Vein endothelial cell (primary cell): ENCODE measurements around the gene F2RL1. TPM values are rescaled to one million over a fixed set of nuclear protein-coding genes. Genes with fewer than 3 reads are reported as not detected.

Source experiments
- small RNA-seq: library from RNA; depleted of rRNA; stranded (forward); fragments of <200 nt; gene quantifications from one replicate; pipeline ENCODE3, GENCODE V24; 2012
- total RNA-seq: library from RNA; depleted of rRNA; stranded (reverse); fragments of >200 nt; gene quantifications from 2 replicates; pipeline ENCODE4 v1.2.3, GENCODE V29; 2012

The F2RL1 gene, protein sequence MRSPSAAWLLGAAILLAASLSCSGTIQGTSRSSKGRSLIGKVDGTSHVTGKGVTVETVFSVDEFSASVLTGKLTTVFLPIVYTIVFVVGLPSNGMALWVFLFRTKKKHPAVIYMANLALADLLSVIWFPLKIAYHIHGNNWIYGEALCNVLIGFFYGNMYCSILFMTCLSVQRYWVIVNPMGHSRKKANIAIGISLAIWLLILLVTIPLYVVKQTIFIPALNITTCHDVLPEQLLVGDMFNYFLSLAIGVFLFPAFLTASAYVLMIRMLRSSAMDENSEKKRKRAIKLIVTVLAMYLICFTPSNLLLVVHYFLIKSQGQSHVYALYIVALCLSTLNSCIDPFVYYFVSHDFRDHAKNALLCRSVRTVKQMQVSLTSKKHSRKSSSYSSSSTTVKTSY
- 126 and 135 TPM in 2 replicates for total RNA-seq

GRCh38 chr5:76818844-76819831 lies at the start of gene F2RL1:
TSS of gene F2RL1 (plus strand) at chr5:76819030. CDS start at chr5:76819183, 153 bp downstream.

DNA sequence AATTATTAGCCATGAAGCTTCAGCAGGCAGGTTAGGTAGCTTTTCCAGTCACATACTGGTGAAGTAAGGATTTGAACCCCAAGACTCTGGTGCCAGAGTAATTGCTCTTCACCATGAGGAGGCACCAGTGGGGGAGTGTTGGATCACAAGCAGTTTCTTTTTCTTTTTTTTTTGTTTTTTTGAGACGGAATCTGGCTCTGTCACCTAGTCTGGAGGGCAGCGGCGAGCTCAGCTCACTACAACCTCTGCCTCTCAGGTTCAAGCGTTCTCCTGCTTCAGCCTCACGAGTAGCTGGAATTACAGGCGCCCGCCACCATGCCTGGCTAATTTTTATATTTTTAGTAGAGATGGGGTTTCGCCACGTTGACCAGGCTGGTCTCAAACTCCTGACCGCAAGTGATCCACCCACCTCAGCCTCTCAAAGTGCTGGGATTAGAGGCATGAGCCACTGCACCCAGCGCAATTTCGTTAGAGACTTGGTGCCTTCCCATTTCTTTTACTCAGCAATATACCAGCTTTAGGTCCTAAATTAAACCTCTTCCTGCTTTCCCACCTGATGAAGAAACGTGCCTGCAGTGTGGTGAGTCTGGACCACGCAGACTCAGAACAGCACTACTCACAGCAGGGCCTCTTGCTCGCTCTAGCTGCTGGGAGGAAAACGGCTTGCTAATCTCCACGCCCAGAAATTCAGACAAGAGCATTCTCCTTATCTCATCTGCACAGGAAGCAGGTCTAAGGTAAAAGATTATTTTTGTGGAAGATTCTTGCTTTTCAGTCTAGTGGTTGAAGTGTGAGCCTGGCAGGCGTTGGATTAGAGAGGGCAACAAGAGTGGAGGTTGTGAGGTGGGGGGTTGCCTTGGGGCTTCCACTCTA lies 30.8 kb downstream of the F2RL1 start, which contains the start of gene S100Z:
Gene S100Z, plus strand, starts transcription at position 596 of the 873 bp plus-strand sequence. CDS start 25,346 bp downstream, outside the sequence.

Small RNA genes within 50 kb of the gene (small RNA-seq; reads per million reads assigned to genes)
- not detected for gene RN7SL208P

Other genes starting within 250 kb of the F2RL1 start
- 0.76 and 1.3 TPM in 2 replicates for gene F2RL2, start 195.6 kb upstream of the F2RL1 start, total RNA-seq
- gene F2R, start 102.9 kb upstream of the F2RL1 start, total RNA-seq, result 331 and 335 TPM in 2 replicates
- not detected in 2 replicates for gene S100Z, start 31.0 kb downstream of the F2RL1 start, total RNA-seq
- 0.29 TPM in 1 of 2 replicates, not detected in the other for gene CRHBP, start 134.0 kb downstream of the F2RL1 start, total RNA-seq
- gene AGGF1, start 211.4 kb downstream of the F2RL1 start, total RNA-seq, result 19.6 and 20.5 TPM in 2 replicates